NCI-H2196 (cell line): Measurements from ENCODE around the gene SLC9A1.
"Not testable (repeated sequence)": the region's sequence is repeated elsewhere in the genome, so short reads cannot be mapped to it uniquely, and the experiment has no call there.

Experiments
- DNase-seq: peaks from one replicate; lab custom pipeline; 2025; ENCODE audit not compliant: unreplicated experiment; lab: John Stamatoyannopoulos, UW

The SLC9A1 gene

DNA sequence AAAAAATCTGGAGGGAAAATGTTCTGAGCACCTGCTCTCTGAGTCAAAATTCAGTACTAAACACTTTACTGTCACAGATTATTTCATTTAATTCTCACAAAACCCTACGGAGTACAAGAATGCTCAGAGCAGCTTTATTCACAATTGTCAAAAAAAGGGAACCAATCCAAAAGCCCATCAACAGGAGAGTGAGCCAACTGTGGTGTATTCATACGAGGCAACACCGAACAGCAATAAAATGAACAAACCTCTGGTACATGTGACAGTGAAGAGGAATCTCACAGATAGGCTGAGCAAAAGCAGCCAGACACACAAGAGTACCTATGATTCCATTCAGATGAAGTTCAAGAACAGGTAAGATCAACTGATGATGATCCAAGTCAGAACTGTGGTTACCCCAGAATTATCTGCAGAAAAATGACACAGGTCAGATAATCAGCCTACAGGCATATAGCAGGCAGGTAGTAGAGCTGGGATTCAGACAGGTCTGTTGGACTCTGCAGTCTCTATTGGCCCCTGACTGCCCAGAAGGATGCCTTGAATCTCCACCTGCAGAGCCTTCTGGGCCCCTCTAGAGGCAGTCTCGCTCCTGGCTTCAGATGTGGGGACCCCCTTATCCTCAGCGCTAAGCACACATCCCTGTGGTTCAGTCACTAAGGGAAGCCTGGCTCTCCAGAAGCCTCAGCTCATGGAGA, 19.2 kb downstream of the SLC9A1 start:
- DNase-seq = no peak

DNA sequence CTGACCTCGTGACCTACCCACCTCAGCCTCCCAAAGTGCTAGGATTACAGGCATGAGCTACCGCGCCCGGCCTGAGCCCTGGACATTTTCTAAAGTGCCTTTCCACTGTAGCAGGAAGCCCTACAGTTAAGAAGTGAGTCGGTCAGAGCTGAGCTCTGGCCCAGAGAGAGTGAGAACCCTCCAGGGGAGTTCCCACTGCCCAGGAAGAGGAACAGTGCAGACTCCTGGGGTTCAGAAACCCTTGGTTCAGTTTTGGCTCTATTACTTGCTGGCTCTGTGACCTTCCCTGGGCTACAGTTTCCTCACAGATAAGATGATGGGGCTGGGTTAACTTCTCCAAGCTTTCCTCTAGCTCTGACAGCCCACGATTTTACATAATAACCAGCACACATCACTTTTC, 20.9 kb downstream of the SLC9A1 start:
- no peak for DNase-seq

DNA sequence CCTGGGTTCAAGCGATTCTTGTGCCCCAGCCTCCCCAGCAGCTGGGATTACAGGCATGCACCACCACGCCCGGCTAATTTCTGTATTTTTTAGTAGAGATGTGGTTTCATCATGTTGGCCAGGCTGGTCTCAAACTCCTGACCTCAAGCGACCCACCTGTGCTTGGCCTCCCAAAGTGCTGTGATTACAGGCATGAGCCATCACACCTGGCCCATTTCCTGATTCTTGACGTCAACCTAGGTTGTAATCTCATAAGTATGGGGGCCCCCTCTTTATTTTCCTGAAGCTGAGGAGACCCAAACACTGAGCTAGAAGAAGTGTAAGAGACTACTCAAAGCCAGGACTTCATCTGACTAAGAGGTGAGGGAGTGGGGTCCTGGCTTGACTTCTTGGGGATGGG, 21.8 kb downstream of the SLC9A1 start:
- no peak for DNase-seq

DNA sequence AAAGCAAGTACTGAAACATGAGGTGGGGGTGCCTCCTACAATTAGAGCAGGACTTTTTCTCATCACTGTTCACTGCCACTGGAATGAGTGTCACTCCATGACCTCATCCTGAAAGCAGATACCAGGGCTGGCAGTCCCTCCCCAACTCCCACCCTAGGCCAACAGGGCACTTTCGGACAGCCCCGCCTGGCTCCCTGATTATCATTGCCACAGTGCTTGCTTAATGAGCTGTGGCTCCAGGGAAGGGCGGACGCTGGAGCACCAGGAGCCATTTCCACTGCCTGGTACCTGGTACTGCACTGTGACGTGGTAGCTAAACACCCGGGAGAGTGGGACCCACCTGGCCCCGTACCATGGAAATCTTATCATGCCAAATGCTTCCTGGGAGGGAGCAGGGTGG, 22.3 kb downstream of the SLC9A1 start:
- no peak for DNase-seq

DNA sequence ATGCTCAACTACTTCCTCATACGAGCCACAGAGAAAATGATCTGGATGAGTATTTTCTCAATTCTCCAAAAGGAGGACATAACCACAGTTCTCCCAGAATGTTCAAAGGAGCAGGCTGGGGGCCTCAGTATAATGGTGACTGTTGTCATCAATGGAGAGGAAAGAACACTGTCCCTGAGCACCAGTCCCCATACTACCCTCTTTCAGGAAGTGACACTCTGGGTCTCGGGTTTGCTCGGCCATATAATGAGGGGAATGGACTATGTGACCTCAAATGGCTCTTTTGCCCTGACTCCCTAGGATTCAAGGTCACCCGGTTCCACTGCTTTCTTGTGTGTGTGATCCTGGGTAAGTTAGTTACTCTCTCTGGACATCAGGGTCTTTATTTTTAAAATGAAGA, 22.8 kb downstream of the SLC9A1 start:
- no peak for DNase-seq

DNA sequence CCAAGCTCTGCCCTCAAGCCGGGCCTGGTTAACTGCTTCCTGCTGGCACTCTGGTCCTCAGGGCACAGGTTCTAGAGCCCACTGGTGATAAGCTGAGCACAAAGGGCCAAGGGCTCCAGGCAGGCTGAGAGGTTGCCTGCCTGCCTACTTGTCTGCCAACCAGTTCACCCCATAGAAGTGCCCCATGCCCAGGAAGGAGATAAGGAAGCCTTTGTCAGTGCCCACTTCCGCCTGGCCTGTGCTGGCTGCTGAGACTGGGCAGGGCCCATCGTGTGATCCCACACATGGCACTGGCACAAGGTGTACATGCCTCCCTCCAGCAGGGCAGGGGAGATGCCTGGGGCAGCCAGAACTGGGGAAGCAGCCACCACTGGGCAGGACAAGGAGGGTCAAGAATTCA, 24.1 kb downstream of the SLC9A1 start:
- DNase-seq = no peak

DNA sequence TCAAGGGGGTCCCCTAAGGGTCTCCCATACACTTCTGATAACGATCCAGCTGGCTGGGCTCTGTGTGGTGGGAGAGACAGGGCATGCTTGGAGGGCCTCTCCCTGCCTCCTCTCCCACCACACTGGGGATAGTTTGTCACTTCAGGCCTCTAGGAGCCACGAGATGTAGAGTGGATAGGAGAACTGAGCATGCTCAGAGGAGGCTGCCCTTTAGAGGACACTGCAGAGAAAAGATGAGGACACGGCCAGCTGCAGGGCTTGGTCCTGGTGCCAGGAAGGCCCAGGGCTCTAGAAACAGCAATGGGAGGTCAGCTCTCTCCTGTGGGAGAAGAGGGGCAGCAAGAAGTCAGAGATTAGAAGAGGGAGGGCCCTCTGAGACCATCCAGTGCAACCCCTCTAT, 25.7 kb downstream of the SLC9A1 start:
- no peak for DNase-seq

DNA sequence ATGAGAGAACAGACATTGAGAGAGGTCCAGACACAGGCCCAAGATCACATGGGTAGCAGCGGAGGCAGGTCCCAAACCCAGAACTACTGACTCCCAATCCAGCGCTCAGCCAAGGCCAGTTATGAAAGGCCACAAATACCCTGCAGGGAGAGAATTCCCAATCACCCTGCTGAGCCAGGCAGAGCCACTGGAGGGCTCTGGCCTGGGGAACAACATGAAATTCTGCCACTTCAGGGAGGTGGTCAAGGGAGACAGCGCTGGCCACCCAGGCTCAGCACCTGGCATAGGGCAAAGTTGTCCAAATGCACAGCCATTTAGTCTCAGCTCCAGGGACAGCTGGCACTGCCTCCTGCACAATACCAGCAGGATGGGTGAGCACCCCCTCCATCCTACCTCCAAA, 27.5 kb downstream of the SLC9A1 start:
- DNase-seq = no peak

DNA sequence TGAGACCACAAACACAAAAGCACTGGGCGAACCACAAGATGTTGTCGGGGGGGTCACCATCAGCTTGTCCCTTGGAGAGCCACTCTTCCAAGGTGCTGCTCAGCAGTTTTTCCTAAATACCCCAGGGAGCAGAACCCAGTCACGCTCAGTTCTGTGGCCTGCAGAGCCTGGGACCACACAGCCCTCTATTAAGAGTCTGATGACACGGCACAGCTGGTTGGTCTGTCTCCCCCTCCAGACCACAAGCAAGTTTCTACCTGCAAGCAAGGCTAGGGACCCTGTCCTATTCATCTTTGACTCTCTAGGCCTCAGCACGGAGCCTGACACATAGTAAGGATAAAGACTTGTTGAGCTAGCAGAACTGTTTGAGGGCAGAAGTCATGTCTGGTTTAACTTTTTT, 28.5 kb downstream of the SLC9A1 start:
- no peak for DNase-seq

DNA sequence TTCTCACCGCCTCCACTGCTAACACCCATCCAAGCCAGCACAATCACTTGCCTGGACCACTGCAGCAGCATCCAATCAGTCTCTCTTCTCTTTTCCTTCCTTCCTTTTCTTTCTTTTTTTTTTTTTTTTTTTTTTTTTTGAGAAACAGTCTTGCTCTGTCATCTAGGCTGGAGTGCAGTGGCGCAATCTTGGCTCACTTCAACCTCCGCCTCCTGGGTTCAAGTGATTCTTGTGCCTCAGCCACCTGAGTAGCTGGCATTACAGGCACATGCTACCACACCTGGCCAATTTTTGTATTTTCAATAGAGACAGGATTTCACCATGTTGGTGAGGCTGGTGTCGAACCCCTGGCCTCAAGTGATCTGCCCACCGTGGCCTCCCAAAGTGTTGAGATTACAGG, 29.8 kb downstream of the SLC9A1 start:
- not testable (repeated sequence) for DNase-seq

DNA sequence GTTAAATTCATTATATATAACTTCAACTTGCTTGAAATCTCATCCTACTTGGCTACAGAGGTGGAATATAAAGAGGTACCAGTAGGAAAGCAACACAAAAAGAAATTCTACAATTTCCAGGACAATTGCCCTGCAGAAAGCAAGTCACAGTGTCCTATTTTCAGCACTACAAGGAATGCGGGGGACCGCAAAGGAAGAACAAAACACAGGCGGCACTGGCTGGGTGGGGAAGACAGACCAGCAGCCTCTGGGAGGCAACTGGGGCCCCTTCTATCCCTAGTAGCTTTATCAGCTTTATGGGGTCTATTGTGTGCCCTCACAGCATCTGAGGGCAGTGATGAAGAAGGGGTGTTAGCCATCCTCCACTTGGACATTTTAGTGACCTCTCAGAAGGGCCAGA, 30.5 kb downstream of the SLC9A1 start:
- no peak for DNase-seq

DNA sequence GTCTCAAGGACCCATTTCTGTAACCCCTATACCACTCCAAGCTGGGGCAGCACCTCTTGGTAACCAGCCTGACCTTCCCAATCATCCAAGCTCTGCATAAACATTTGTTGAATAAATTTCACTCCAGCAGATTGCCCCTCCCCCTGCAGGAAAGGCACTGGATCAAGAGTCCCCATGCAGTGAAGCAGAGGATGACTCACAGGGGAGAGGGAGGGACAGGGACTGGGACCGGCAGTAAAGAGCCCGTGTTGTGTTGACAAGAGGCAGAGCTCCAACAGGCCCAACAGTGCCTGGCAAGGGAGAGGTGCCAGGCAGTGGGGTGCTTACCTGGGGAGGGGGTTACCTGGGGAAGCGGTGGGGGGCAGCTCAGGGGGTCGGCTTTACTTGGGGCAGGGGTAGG, 32.3 kb downstream of the SLC9A1 start:
- DNase-seq = peak; percentile 71

DNA sequence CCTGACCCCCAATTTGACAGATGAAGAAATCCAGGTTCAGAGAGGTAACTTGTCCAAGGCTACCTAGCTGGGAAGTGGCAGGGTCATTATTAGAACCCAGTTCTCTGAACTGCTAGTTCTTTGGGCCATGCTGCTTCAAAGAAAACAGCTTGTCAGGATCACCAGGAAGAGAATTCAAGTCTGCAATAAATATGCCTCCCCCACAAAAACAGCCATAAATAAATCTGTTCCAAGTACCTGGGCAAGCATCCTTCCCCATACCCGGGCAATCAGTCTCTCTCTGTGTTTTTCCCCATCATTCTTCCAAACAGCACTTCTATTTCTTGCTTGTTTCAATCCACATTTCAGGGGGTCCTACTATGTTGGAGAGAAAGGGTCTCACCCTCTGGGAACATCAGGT, 34.1 kb downstream of the SLC9A1 start:
- no peak for DNase-seq

DNA sequence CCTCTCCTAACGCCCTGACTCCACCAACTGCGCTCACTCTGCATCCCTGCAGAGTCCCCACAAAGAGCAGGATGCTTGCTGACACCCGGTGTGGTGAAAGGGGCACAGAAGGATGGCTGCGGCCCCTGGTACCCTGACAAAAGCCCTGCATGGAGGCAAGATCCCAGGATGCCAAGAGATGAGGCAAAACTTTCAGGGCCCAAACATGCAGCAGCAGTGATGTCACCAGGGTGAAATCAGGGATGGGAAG, 36.6 kb downstream of the SLC9A1 start:
- no peak for DNase-seq

DNA sequence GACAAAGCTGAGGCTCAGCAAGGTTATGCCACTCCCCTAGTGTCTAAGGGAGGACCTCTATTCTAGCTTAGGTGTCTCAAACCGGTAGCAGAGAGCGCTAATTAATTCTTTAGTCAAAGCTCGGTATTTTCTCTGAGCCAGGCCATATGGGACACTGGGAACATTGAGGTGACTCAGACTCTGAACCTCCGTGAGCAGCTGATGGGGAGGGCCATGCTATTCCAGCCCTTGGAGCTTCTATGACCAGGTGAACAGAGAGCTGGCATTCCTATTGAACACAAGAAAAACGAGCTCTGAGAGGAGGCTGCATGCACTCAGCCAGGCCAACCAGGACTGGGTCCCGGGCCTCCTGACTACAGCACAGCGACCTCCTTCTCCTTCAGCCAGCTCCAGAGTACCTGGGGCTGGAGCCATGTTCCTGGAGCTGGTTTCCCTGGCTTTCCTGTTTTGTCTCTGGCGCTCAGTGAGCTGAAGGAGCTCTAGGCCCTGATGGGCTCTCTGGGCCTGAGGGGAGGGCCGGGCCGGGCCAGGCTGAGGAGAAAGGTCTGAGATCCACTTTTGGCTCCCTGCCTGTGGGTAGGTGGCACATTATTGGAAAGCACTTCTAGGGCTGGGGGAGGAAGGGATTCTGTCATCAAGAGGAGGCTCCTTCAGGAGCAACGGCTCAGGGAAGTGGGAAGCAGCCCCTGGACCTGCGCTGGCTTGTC, 37.0 kb downstream of the SLC9A1 start:
- no peak for DNase-seq

DNA sequence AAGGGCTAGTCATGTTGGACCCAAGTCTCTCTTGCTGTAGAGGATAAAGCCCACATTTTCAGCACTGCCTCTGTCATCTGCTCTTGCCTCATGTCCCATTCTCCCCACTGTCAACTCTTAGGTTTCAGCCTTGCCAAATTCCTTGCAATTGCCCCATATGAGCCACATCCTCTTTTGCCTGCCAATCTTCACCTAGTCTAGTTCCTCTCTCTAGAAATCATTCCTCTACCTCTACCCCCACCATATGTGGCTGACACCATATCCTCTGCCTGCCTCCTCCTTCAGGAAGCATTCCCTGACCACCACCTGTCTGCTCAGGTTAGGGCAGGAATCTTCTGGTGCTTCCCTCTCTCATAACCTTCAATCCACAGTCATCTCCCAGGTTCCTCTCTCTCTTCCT, 38.2 kb downstream of the SLC9A1 start:
- no peak for DNase-seq

DNA sequence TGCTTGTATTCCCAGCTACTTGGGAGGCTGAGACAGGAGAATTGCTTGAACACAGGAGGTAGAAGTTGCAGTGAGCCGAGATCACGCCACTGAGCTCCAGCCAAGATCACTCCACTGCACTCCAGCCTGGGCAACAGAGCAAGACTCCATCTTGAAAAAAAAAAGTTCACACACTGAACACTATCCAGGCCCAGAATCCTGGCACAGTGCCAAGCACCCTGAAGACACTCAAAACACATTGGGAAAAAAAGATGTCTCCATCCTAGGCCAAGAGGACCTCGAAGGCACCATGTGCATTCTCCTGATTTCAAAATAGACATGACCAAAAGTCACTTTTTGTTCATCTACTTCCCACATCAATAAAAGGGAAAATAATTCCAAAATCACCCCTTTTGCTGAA, 38.7 kb downstream of the SLC9A1 start:
- DNase-seq = no peak

DNA sequence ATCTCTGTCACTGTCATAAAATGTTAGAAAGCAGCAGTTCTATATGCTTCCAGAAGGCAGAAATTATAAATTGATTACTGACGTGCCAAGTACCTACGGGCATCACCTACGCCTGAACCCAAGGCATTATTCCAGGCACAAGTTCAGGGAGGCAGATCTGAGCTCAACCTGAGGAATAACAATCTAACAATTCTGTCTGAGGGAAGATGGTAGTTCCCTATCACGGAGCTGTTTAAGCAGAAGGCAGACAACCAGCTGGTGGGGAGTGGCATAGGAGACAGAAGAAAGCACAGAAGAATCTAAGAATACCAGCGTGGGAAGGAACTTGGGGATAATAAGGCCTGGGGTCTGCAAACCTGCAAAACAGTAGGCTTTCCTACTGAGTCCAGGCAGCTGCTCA, 40.4 kb downstream of the SLC9A1 start:
- DNase-seq = no peak

DNA sequence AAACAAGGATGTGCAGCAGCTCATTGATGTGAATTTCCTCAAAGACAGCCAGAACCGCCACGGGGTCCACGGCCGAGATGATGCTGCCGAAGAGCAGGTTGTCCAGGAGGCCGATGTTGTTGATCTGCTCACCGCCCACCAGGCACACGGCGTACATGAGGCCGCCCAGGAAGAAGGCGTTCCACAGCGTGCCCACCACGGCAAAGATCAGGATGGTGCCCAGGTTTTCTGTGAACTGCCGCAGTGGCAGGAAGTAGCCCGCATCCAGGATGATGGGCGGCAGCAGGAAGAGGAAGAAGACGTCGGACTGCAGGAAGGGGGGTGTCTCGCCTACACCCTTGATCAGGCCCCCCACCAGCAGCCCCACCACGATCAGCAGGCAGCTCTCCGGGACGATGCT, 41.1 kb downstream of the SLC9A1 start:
- no peak for DNase-seq

DNA sequence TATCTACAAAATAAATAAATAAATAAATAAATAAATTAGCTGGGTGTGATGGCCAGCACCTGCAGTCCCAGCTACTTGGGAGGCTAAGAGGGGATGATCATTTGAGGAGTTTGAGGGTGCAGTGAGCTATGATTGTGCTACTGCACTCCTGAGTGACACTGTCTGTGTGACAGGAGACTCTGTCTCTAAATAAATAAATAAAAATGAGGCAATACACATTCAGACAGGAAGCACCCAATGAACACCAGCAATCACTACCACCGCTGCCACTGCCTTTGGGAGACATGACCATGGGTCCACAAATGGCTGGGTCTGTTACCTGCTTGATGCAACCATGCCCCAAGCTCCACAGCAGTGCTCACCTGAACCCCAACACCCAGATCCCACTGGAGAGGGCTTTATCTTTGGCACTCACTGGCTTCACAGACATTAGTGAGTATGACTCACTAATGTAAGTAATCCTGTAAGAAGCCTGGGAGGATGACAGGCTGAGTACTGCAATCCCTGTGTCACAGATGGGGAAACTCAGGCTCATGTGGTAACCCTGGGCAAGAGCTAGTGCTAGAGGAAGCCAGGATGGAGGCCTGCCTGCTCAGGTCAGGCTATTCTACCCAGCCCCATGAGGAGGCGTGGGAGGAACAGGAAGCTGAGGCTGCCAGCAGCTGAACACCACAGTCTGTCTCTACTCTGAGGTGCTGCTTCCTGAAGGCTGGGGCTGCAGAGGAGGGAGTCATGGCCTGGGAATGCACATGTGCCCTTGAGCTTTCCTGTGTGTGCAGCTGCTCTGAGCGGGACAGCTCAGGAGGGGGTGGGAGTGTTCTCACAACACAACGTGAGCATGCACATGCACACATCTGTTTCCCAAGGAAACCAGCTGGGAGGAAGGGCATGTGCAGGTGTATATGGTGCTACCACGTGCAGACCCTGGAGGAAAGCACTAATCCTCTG, 43.0 kb downstream of the SLC9A1 start:
- DNase-seq = peak; percentile 79

DNA sequence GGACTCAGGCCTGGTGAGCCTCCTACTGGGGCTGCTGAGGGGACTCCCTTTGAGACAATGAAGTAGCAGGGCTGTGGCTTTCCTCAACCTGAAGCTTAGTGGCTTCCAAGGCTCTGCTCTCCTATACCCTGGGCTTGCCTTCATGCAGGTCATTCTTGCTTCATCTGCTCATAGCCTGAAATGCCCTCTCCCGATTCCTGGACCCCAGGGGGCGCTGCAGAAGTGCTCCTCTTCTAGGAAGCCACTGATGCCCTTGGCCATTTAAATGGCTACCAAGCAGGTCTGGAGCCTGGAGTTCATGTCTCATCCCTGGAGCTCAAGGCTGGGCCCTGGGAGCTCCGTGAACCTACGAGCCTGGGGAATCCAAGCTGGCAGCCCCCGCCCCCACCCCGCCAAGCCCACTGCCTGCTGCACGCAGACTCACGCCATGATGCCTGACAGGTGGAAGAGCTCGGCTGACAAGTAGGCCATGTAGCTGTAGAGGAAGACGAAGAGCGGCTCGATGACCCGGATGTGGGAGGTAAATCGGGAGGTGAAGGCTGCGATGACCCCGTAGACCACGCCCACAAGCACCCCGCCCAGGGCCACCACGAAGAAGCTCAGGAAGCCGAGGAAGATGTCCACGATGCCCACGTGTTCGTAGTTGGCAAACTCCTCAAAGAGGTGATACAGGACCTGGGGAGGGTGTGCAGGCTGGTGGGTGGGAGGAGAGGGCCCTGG, 45.7 kb downstream of the SLC9A1 start:
- peak; percentile 14 for DNase-seq

DNA sequence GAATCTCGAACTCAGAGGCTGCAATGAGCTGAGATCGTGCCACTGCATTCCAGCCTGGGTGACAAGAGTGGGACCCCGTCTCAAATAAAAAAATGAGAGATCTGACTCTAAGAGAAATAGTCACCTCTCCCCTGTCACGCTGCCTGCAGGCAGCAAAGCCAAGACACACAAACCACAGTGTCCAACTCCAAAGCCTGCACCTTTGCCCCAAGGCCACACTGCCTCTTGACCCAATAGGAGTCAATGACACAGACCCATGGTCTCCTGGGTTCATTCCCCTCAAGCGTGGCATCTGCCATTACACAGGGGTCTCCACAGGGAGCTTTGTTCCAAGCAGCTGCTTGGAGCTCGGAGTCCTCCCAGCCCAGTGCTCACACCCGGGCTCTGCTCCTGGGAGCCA, 46.3 kb downstream of the SLC9A1 start:
- no peak for DNase-seq
